Inflammatory macrophage (primary cell): Measurements from ENCODE around the gene GLT1D1.
"Not testable (repeated sequence)": the region's sequence is repeated elsewhere in the genome, so short reads cannot be mapped to it uniquely, and the experiment has no call there.

Experiments used
- DNase-seq, 2 donors: peaks; one replicate each; pipeline ENCODE4 v3.0.0-alpha.2; 2020 to 2022

The GLT1D1 gene

GRCh38 chr12:128820723-128821432, 32.4 kb upstream of the GLT1D1 start:
- DNase-seq, result peak; percentile 92 to 93

GRCh38 chr12:128823216-128823915, 29.9 kb upstream of the GLT1D1 start:
- DNase-seq, result no peak

GRCh38 chr12:128823916-128824839, 29.1 kb upstream of the GLT1D1 start, which contains the start of gene SLC15A4:
Gene SLC15A4, minus strand, starts transcription at chr12:128823958. Its CDS starts 15 bp downstream, at chr12:128823943.
- peak; percentile 94 to 97 for DNase-seq

GRCh38 chr12:128825835-128826234, 27.4 kb upstream of the GLT1D1 start:
- no peak for DNase-seq

GRCh38 chr12:128827724-128828123, 25.6 kb upstream of the GLT1D1 start:
- no peak for DNase-seq

GRCh38 chr12:128829861-128830504, 23.3 kb upstream of the GLT1D1 start:
- DNase-seq, result peak; percentile 81 to 86

GRCh38 chr12:128830505-128830893, 22.8 kb upstream of the GLT1D1 start:
- DNase-seq, result peak; percentile 50 to 71

GRCh38 chr12:128833418-128833817, 19.9 kb upstream of the GLT1D1 start:
- DNase-seq, result no peak

GRCh38 chr12:128839885-128840284, 13.4 kb upstream of the GLT1D1 start:
- not testable (repeated sequence) for DNase-seq

GRCh38 chr12:128840862-128841468, 12.3 kb upstream of the GLT1D1 start:
- DNase-seq, result peak; percentile 33 to 43

- no peak for DNase-seq
Observed at GRCh38 chr12:128842579-128842978, 10.7 kb upstream of the GLT1D1 start.

GRCh38 chr12:128843538-128843937, 9.7 kb upstream of the GLT1D1 start:
- peak; percentile 82 to 92 for DNase-seq

- DNase-seq, result peak; percentile 69 to 84
Observed at GRCh38 chr12:128844031-128844635, 9.1 kb upstream of the GLT1D1 start.

- DNase-seq, result not testable (repeated sequence)
Observed at GRCh38 chr12:128846671-128847070, 6.6 kb upstream of the GLT1D1 start.

GRCh38 chr12:128848371-128848770, 4.9 kb upstream of the GLT1D1 start:
- no peak for DNase-seq

- not testable (repeated sequence) for DNase-seq
Observed at GRCh38 chr12:128849806-128850205, 3.5 kb upstream of the GLT1D1 start.

GRCh38 chr12:128850400-128850799, 2.9 kb upstream of the GLT1D1 start:
- DNase-seq, result no peak

GRCh38 chr12:128851429-128851828, 1.8 kb upstream of the GLT1D1 start:
- not testable (repeated sequence) for DNase-seq

GRCh38 chr12:128852026-128852698, 1.1 kb upstream of the GLT1D1 start:
- DNase-seq, result no peak

GRCh38 chr12:128853600-128854197, 421 bp downstream of the GLT1D1 start:
- no peak for DNase-seq
